ENCODE results near the gene MCF2L.

GRCh38 chr13:113050734-113051431 lies 81.9 kb downstream of the MCF2L start:
- TF ChIP-seq MAX (IDR thresholded peaks at IDR 0.05): no peak
- TF ChIP-seq HDAC2 (IDR thresholded peaks at IDR 0.05): no peak
- no peak for TF ChIP-seq ZSCAN20 (CRISPR knock-in tag; IDR thresholded peaks at IDR 0.05)
- TF ChIP-seq CTCF (IDR thresholded peaks at IDR 0.05): no peak

Data from A549 (cell line).